Measurements from ENCODE around the gene AK9. TPM values are rescaled to one million over a fixed set of nuclear protein-coding genes. Genes with fewer than 3 reads are reported as not detected.

AK9 gene
- total RNA-seq, 1 experiment from 2014 or later, result 3.5 TPM

- H3K9me3 ChIP-seq (ENCODE audit: control insufficient read depth in 1 of 2, insufficient read depth in 1 of 2, low read depth in 1 of 2, low read length in 2 of 2), result no peaks in the 10 kb centered on the region
- peaks cover 10 to 12% of the 10 kb centered on the region in 2 experiments; a peak in 3 of 4 replicates for H3K36me3 ChIP-seq (ENCODE audit: control insufficient read depth in 1 of 2, insufficient read depth in 2 of 2, low read length in 2 of 2)
- H3K9ac ChIP-seq (ENCODE audit: low read length), result no peak overlapping the region
- no peak overlapping the region for H3K27ac ChIP-seq (ENCODE audit: low read depth, low read length)
- ChIA-PET RAD21 (ENCODE audit: low non-redundant PET in 1 of 2, low total read pairs in 2 of 2, uncharacterized antibody in 2 of 2, unreplicated experiment in 2 of 2) (no interaction called here), CTCF (no interaction called here), POLR2A (no interaction called here)
- TF ChIP-seq ZNF274 (IDR thresholded peaks at IDR 0.05; ENCODE audit: low read depth, low read length), result no peak
- no peak for TF ChIP-seq CEBPB (IDR thresholded peaks at IDR 0.05; ENCODE audit: low read depth)
- TF ChIP-seq CTCF (IDR thresholded peaks at IDR 0.05 in 2 of 3, conservative IDR thresholded peaks at IDR 0.05 in 1 of 3; ENCODE audit: borderline replicate concordance in 1 of 3, insufficient read depth in 1 of 3, low read depth in 2 of 3, low read length in 2 of 3), result no peak
- TF ChIP-seq ZBTB33 (IDR thresholded peaks at IDR 0.05; ENCODE audit: extremely low read depth, insufficient replicate concordance, low read length), result no peak
- no peak for TF ChIP-seq EGR1 (IDR thresholded peaks at IDR 0.05; ENCODE audit: low read depth)
- TF ChIP-seq YY1 (IDR thresholded peaks at IDR 0.05; ENCODE audit: extremely low read depth, insufficient replicate concordance, low read depth, low read length), result no peak
- H3K27me3 ChIP-seq (ENCODE audit: insufficient read depth, low read length), result no peaks in the 10 kb centered on the region
- no TSS peak for BruUV-seq (replicated peaks)
- no peak overlapping the region for H3K4me3 ChIP-seq (replicated peaks in 1 of 2; ENCODE audit: low read depth in 1 of 2, low read length in 2 of 2)
- H3K4me2 ChIP-seq (ENCODE audit: low read length), result no peak overlapping the region
- ATAC-seq (no peak), DNase-seq (ENCODE audit: low read depth, low spot score) (no peak)
- peaks cover 8% of the 10 kb centered on the region for H3K79me2 ChIP-seq (ENCODE audit: insufficient read depth, low read length)
- no peaks in the 10 kb centered on the region for H3K9me2 ChIP-seq (ENCODE audit: insufficient read depth)
- H4K20me1 ChIP-seq (ENCODE audit: insufficient read depth), result peaks cover 5% of the 10 kb centered on the region; the same call in 1 of the 2 replicates
- intact Hi-C loops (cut with micrococcal nuclease), result no loop called here
- peaks cover 4 to 43% of the 10 kb centered on the region in 2 experiments; a peak in 3 of 4 replicates for H3K4me1 ChIP-seq (ENCODE audit: control insufficient read depth in 1 of 2, insufficient read depth in 2 of 2, low read length in 2 of 2)
- H2AFZ ChIP-seq (ENCODE audit: low read depth, low read length, poor library complexity, severe bottlenecking), result no peak overlapping the region
Measured at GRCh38 chr6:109458774-109459531, 232.0 kb downstream of the AK9 start.
